ENCODE results near the gene BEND6. TPM values are rescaled to one million over a fixed set of nuclear protein-coding genes. Genes with fewer than 3 reads are reported as not detected.

Gene BEND6
- total RNA-seq, 4 donors from 2014 or later, result 0.55 to 0.79 TPM; not detected in 2

DNA sequence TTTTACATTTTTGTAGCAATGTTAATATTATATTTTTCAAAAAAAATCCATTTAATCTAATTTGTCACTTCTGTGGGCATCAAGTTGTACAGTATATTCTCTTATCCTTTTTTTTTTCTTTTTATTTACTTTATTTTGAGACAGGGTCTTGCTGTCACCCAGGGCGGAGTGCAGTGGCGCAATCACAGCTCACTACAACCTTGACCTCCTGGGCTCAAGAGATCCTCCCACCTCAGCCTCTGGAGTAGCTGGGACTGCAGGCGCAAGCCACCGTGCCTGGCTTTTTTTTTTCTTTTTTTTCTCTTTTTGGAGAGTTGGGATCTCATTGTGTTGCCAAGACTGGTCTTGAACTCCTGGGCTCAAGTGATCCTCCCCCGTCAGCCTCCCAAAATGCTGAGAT is 14.4 kb upstream of the BEND6 start:
- intact Hi-C loops (cut with DNase I; ENCODE audit: low total_unique reads), result no loop called here
- 93 to 100% methylated on average over 5 of the region's 5 CpGs for WGBS, 2 donors (ENCODE audit: low coverage in 1 of 2)
- in situ Hi-C loops (cut with MboI; ENCODE audit: low pct_ligation_motif_present in 1 of 4, low pct_unique_long_range_greater_than_20kb in 1 of 4, low sequenced_read_pairs in 3 of 4), result no loop called here

DNA sequence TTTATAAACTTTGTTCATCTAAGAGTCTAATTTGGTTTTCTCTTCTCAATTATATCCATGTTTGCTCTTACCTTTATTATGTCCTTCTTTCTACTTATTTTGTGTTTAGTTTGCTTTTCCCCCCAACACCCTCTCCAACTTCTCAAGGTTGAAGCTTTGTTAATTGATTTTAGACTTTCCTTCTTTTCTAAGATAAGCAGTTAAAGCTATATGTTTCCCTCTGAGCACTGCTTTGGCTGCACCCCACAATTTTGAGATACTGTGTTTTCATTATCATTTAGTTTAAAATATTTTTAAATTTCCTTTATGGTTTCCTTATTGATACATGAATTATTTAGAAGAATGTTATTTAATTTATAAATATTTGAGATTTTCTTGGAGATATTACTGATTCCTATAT is 13.9 kb upstream of the BEND6 start:
- Histone ChIP-seq H3K36me3 (no peaks in the 10 kb centered on the region), H3K4me1 (no peaks in the 10 kb centered on the region), H3K27ac (no peak overlapping the region), H3K9me3 (peaks cover 2 to 10% of the 10 kb centered on the region in 2 donors), H3K27me3 (no peaks in the 10 kb centered on the region), H3K4me3 (no peak overlapping the region)
- no peak for DNase-seq
- TF ChIP-seq EP300 (IDR thresholded peaks at IDR 0.05; ENCODE audit: low read depth) (no peak), POLR2A (IDR thresholded peaks at IDR 0.05) (no peak), POLR2AphosphoS5 (IDR thresholded peaks at IDR 0.05) (no peak)
- TF ChIP-seq, protein P1, sequence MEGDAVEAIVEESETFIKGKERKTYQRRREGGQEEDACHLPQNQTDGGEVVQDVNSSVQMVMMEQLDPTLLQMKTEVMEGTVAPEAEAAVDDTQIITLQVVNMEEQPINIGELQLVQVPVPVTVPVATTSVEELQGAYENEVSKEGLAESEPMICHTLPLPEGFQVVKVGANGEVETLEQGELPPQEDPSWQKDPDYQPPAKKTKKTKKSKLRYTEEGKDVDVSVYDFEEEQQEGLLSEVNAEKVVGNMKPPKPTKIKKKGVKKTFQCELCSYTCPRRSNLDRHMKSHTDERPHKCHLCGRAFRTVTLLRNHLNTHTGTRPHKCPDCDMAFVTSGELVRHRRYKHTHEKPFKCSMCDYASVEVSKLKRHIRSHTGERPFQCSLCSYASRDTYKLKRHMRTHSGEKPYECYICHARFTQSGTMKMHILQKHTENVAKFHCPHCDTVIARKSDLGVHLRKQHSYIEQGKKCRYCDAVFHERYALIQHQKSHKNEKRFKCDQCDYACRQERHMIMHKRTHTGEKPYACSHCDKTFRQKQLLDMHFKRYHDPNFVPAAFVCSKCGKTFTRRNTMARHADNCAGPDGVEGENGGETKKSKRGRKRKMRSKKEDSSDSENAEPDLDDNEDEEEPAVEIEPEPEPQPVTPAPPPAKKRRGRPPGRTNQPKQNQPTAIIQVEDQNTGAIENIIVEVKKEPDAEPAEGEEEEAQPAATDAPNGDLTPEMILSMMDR (IDR thresholded peaks at IDR 0.05), result no peak
- in situ Hi-C loops (cut with MboI; ENCODE audit: low pct_ligation_motif_present in 1 of 4, low pct_unique_long_range_greater_than_20kb in 1 of 4, low sequenced_read_pairs in 3 of 4) (no loop called here), intact Hi-C loops (cut with DNase I; ENCODE audit: low total_unique reads) (no loop called here)

More for the DNA sequence above, 14.4 kb upstream of the BEND6 start:
- Histone ChIP-seq H3K9me3 (peaks cover 2 to 10% of the 10 kb centered on the region in 2 donors), H3K36me3 (no peaks in the 10 kb centered on the region), H3K4me1 (no peaks in the 10 kb centered on the region), H3K27me3 (no peaks in the 10 kb centered on the region), H3K27ac (no peak overlapping the region), H3K4me3 (no peak overlapping the region)
- no peak for DNase-seq
- TF ChIP-seq, protein P1 (IDR thresholded peaks at IDR 0.05), result no peak

DNA sequence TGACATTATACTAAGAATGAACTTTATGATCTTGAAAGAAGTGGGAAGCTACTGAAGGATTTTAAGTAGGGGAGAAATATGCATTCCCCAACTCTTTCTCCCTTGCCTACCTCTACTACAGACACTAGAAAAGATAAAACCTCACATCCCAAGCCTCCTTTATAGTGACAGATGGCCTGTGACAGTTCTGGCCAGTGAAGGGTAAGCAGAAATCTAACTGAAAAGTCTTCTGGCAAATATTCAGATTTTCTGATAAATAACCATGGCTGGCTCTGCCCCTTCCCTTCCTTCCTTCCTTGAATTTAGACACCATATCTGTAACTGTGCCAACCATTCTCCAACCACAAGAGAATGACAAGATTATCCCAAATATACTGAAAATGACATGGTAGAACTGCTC is 10.2 kb upstream of the BEND6 start:
- Histone ChIP-seq H3K36me3 (no peaks in the 10 kb centered on the region), H3K4me1 (no peaks in the 10 kb centered on the region), H3K27me3 (no peaks in the 10 kb centered on the region), H3K4me3 (no peak overlapping the region), H3K9me3 (peaks cover 2 to 10% of the 10 kb centered on the region in 2 donors), H3K27ac (no peak overlapping the region)
- in situ Hi-C loops (cut with MboI; ENCODE audit: low pct_ligation_motif_present in 1 of 4, low pct_unique_long_range_greater_than_20kb in 1 of 4, low sequenced_read_pairs in 3 of 4), result no loop called here
- intact Hi-C loops (cut with DNase I; ENCODE audit: low total_unique reads), result no loop called here
- TF ChIP-seq POLR2AphosphoS5 (IDR thresholded peaks at IDR 0.05) (no peak), POLR2A (IDR thresholded peaks at IDR 0.05) (no peak), EP300 (IDR thresholded peaks at IDR 0.05; ENCODE audit: low read depth) (no peak)
- TF ChIP-seq, protein P1 (IDR thresholded peaks at IDR 0.05), result no peak
- no peak for DNase-seq

DNA sequence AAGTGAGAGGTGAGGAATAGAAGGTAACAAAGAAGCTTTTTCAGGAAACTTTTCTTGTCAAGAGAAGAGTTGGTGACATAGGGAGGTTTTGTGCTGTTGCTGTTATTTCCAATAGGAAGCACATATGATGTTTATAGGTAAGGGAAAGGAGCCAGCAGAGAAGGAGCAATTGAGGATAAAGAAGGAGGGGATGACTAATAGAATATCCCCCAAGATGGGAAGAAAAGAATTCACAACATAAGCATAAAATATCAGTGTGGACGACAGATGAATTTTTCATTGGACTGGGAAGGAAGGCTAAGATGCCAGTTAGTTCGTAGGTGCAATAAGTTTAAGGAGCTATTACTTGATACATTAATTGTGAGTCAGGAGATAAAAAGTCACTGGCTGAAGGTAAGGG is 8.5 kb upstream of the BEND6 start:
- WGBS, 2 donors (ENCODE audit: low coverage in 1 of 2), result 65 to 81% methylated on average over 2 of the region's 2 CpGs
- Histone ChIP-seq H3K4me1 (no peaks in the 10 kb centered on the region), H3K9me3 (peaks cover 0 to 1% of the 10 kb centered on the region in 2 donors), H3K4me3 (no peak overlapping the region), H3K27ac (no peak overlapping the region), H3K27me3 (peaks cover 6% of the 10 kb centered on the region), H3K36me3 (no peaks in the 10 kb centered on the region)
- intact Hi-C loops (cut with DNase I; ENCODE audit: low total_unique reads), result no loop called here
- in situ Hi-C loops (cut with MboI; ENCODE audit: low pct_ligation_motif_present in 1 of 4, low pct_unique_long_range_greater_than_20kb in 1 of 4, low sequenced_read_pairs in 3 of 4), result no loop called here
- no peak for DNase-seq
- TF ChIP-seq EP300 (IDR thresholded peaks at IDR 0.05; ENCODE audit: low read depth) (no peak), POLR2AphosphoS5 (IDR thresholded peaks at IDR 0.05) (no peak), POLR2A (IDR thresholded peaks at IDR 0.05) (no peak)
- TF ChIP-seq, protein P1 (IDR thresholded peaks at IDR 0.05), result no peak
